Adipose tissue (tissue), 3 donors: Measurements from ENCODE around the gene DRAP1. TPM values are rescaled to one million over a fixed set of nuclear protein-coding genes. Genes with fewer than 3 reads are reported as not detected.

Source experiments
- H3K27ac ChIP-seq: one replicate; pipeline ENCODE4 v1.5.1; 2013; ENCODE audit warnings: low read depth, low read length
- WGBS, 3 donors: extraction: QIAGEN DNeasy Blood & Tissue Kit; methylation state at CpG; one replicate each; pipeline ENCODE4 v1.1.7; 2013; 5-methylcytosine and 5-hydroxymethylcytosine counted together
- polyA plus RNA-seq, 3 donors: library from polyadenylated mRNA; stranded (reverse); fragments of 200-250 nt; gene quantifications; one replicate each; pipeline ENCODE4 v1.2.3, GENCODE V29; 2013
- donor health status: healthy with polysubstance abuse.
- donor health status: Bipolar disorder and iron deficiency.
- donor health status: healthy.

Gene DRAP1
- 100 to 1,000 TPM in 2 of 3 donors, 10 to 100 TPM in 1; 46.7 to 142 (median 107) TPM for polyA plus RNA-seq

- WGBS, 3 donors: 1 to 3% (median 1%) methylated on average over 39 to 59 of the region's 59 CpGs
- H3K27ac ChIP-seq: peak within 1 kb of the TSS; percentile 56
Observed at GRCh38 chr11:65919141-65919572, at the start of gene DRAP1. Gene DRAP1, plus strand, starts transcription at chr11:65919426. Its CDS starts 76 bp downstream, at chr11:65919502.

- H3K27ac ChIP-seq: no peak overlapping the region
- 84 to 85% (median 85%) methylated on average over 23 to 24 of the region's 24 CpGs for WGBS, 3 donors
Observed at GRCh38 chr11:65869643-65870306, 49.5 kb upstream of the DRAP1 start.

- H3K27ac ChIP-seq: no peak overlapping the region
- 56 to 74% (median 62%) methylated on average over 10 to 11 of the region's 11 CpGs for WGBS, 3 donors
Observed at GRCh38 chr11:65870307-65870658, 48.9 kb upstream of the DRAP1 start.

GRCh38 chr11:65870706-65871681 lies 48.2 kb upstream of the DRAP1 start:
- 53 to 78% (median 56%) methylated on average over 22 to 24 of the region's 24 CpGs for WGBS, 3 donors
- H3K27ac ChIP-seq: no peak overlapping the region

GRCh38 chr11:65871811-65872548 lies 47.2 kb upstream of the DRAP1 start:
- WGBS, 3 donors: 27 to 49% (median 29%) methylated on average over 21 to 26 of the region's 26 CpGs
- H3K27ac ChIP-seq: peak overlapping the region; percentile 11

GRCh38 chr11:65872586-65873317 lies 46.5 kb upstream of the DRAP1 start, which contains the start of gene EFEMP2:
Gene EFEMP2, minus strand, starts transcription at chr11:65872800. Its CDS starts 446 bp downstream, at chr11:65872354.
- WGBS, 3 donors: 0 to 1% (median 1%) methylated on average over 26 to 68 of the region's 69 CpGs

GRCh38 chr11:65873318-65874156 lies 45.7 kb upstream of the DRAP1 start:
- peak overlapping the region; percentile 17 for H3K27ac ChIP-seq
- 5 to 8% (median 7%) methylated on average over 52 to 54 of the region's 54 CpGs for WGBS, 3 donors

More at GRCh38 chr11:65872586-65873317, 46.5 kb upstream of the DRAP1 start, which contains the start of gene EFEMP2:
- H3K27ac ChIP-seq: peak within 1 kb of the TSS; percentile 17

- H3K27ac ChIP-seq: no peak within 1 kb of the TSS
- 21 to 68% (median 24%) methylated on average over 3 to 7 of the region's 7 CpGs for WGBS, 3 donors
Observed at GRCh38 chr11:65879617-65880016, 39.6 kb upstream of the DRAP1 start, which contains the start of gene CTSW. Gene CTSW, plus strand, starts transcription at chr11:65879837. Its CDS starts 18 bp downstream, at chr11:65879855.

GRCh38 chr11:65880027-65880426 lies 39.2 kb upstream of the DRAP1 start:
- WGBS, 3 donors: 63 to 81% (median 63%) methylated on average over 7 of the region's 7 CpGs
- no peak overlapping the region for H3K27ac ChIP-seq

GRCh38 chr11:65880844-65881421 lies 38.3 kb upstream of the DRAP1 start:
- H3K27ac ChIP-seq: no peak overlapping the region
- 46 to 78% (median 52%) methylated on average over 7 of the region's 7 CpGs for WGBS, 3 donors

GRCh38 chr11:65882120-65883057 lies 36.8 kb upstream of the DRAP1 start:
- no peak overlapping the region for H3K27ac ChIP-seq
- WGBS, 3 donors: 91% methylated on average over 29 to 30 of the region's 30 CpGs

GRCh38 chr11:65883058-65883761 lies 36.0 kb upstream of the DRAP1 start:
- H3K27ac ChIP-seq: no peak overlapping the region
- WGBS, 3 donors: 89 to 94% (median 92%) methylated on average over 13 of the region's 13 CpGs

GRCh38 chr11:65883786-65884715 lies 35.2 kb upstream of the DRAP1 start:
- no peak overlapping the region for H3K27ac ChIP-seq

GRCh38 chr11:65884716-65885092 lies 34.5 kb upstream of the DRAP1 start:
- 15 to 22% (median 20%) methylated on average over 9 of the region's 9 CpGs for WGBS, 3 donors
- H3K27ac ChIP-seq: no peak overlapping the region

More at GRCh38 chr11:65883786-65884715, 35.2 kb upstream of the DRAP1 start:
- 80 to 84% (median 81%) methylated on average over 28 of the region's 28 CpGs for WGBS, 3 donors
